Retinal pigment epithelial cell (primary cell): ENCODE measurements around the gene PNPLA6.

Source experiments
- DNase-seq: peaks from one replicate; pipeline ENCODE4 v3.0.0-alpha.2; 2010; ENCODE audit warnings: low read depth
- H3K4me3 ChIP-seq: 2 replicates; pipeline ENCODE4 v1.5.1; 2011; ENCODE audit warnings: mild to moderate bottlenecking, low read length, control low read depth, moderate library complexity
- CTCF ChIP-seq: conservative IDR thresholded peaks from 2 replicates; pipeline ENCODE4 v1.5.1; 2011; ENCODE audit warnings: low read depth, low read length, control low read depth, inconsistent platforms

The PNPLA6 gene

GRCh38 chr19:7541828-7542443 is 6.4 kb downstream of the PNPLA6 start:
- H3K4me3 ChIP-seq, result no peak overlapping the region
- no peak for DNase-seq
- no peak for TF ChIP-seq CTCF

GRCh38 chr19:7542556-7543348 is 7.2 kb downstream of the PNPLA6 start:
- no peak for TF ChIP-seq CTCF
- H3K4me3 ChIP-seq, result no peak overlapping the region
- DNase-seq, result no peak

GRCh38 chr19:7544626-7545025 is 9.1 kb downstream of the PNPLA6 start:
- H3K4me3 ChIP-seq, result no peak overlapping the region
- TF ChIP-seq CTCF, result no peak

GRCh38 chr19:7545300-7545699 is 9.8 kb downstream of the PNPLA6 start:
- no peak for TF ChIP-seq CTCF
- no peak for DNase-seq
- no peak overlapping the region for H3K4me3 ChIP-seq

More at GRCh38 chr19:7544626-7545025, 9.1 kb downstream of the PNPLA6 start:
- DNase-seq, result no peak

GRCh38 chr19:7545904-7546303 is 10.4 kb downstream of the PNPLA6 start:
- DNase-seq, result no peak
- no peak overlapping the region for H3K4me3 ChIP-seq
- TF ChIP-seq CTCF, result no peak

GRCh38 chr19:7547159-7547558 is 11.6 kb downstream of the PNPLA6 start:
- no peak for DNase-seq
- H3K4me3 ChIP-seq, result no peak overlapping the region
- no peak for TF ChIP-seq CTCF
